ENCODE results near the gene HIF1A.
"Not testable (repeated sequence)": the region's sequence is repeated elsewhere in the genome, so short reads cannot be mapped to it uniquely, and the experiment has no call there.

HIF1A gene

GRCh38 chr14:61656341-61656740 lies 39.0 kb upstream of the HIF1A start:
- no peaks in the 10 kb centered on the region for H3K36me3 ChIP-seq (ENCODE audit: insufficient read depth, low read length)
- H2AFZ ChIP-seq (ENCODE audit: low read length, unreplicated experiment): no peak overlapping the region
- H3K27ac ChIP-seq (ENCODE audit: low read depth, low read length): no peak overlapping the region
- H3K79me2 ChIP-seq (ENCODE audit: control insufficient read depth, insufficient read depth, low read length, unreplicated experiment): peaks cover 8% of the 10 kb centered on the region
- no peaks in the 10 kb centered on the region for H3K27me3 ChIP-seq (ENCODE audit: insufficient read depth, low read length)
- H3K4me1 ChIP-seq (ENCODE audit: control insufficient read depth, insufficient read depth, low read length, unreplicated experiment): peaks cover 49% of the 10 kb centered on the region
- H3K4me3 ChIP-seq (ENCODE audit: low read depth, low read length): no peak overlapping the region

- H3K79me2 ChIP-seq (ENCODE audit: control insufficient read depth, insufficient read depth, low read length, unreplicated experiment); H3K4me3 ChIP-seq (ENCODE audit: low read depth, low read length); H2AFZ ChIP-seq (ENCODE audit: low read length, unreplicated experiment); H3K27ac ChIP-seq (ENCODE audit: low read depth, low read length); H3K36me3 ChIP-seq (ENCODE audit: insufficient read depth, low read length); H3K27me3 ChIP-seq (ENCODE audit: insufficient read depth, low read length): not testable (repeated sequence)
- H3K4me1 ChIP-seq (ENCODE audit: control insufficient read depth, insufficient read depth, low read length, unreplicated experiment): peaks cover 54% of the 10 kb centered on the region
These were observed 37.2 kb upstream of the HIF1A start for GRCh38 chr14:61658111-61658510.

GRCh38 chr14:61659582-61659981 lies 35.7 kb upstream of the HIF1A start:
- peak overlapping the region; percentile 93 for H3K27ac ChIP-seq (ENCODE audit: low read depth, low read length)
- H3K27me3 ChIP-seq (ENCODE audit: insufficient read depth, low read length): no peaks in the 10 kb centered on the region
- H3K4me1 ChIP-seq (ENCODE audit: control insufficient read depth, insufficient read depth, low read length, unreplicated experiment): peaks cover 46% of the 10 kb centered on the region
- H3K4me3 ChIP-seq (ENCODE audit: low read depth, low read length): no peak overlapping the region
- H2AFZ ChIP-seq (ENCODE audit: low read length, unreplicated experiment): no peak overlapping the region
- H3K36me3 ChIP-seq (ENCODE audit: insufficient read depth, low read length): no peaks in the 10 kb centered on the region
- H3K79me2 ChIP-seq (ENCODE audit: control insufficient read depth, insufficient read depth, low read length, unreplicated experiment): peaks cover 8% of the 10 kb centered on the region

- H2AFZ ChIP-seq (ENCODE audit: low read length, unreplicated experiment): peak overlapping the region; percentile 42
- H3K4me1 ChIP-seq (ENCODE audit: control insufficient read depth, insufficient read depth, low read length, unreplicated experiment): peaks cover 46% of the 10 kb centered on the region
- H3K27ac ChIP-seq (ENCODE audit: low read depth, low read length): peak overlapping the region; percentile 93
These were observed 33.6 kb upstream of the HIF1A start for GRCh38 chr14:61661471-61662400.

GRCh38 chr14:61662437-61663311 lies 32.6 kb upstream of the HIF1A start:
- peaks cover 8% of the 10 kb centered on the region for H3K79me2 ChIP-seq (ENCODE audit: control insufficient read depth, insufficient read depth, low read length, unreplicated experiment)
- peaks cover 46% of the 10 kb centered on the region for H3K4me1 ChIP-seq (ENCODE audit: control insufficient read depth, insufficient read depth, low read length, unreplicated experiment)
- peak overlapping the region; percentile 44 for H3K4me3 ChIP-seq (ENCODE audit: low read depth, low read length)
- peak overlapping the region; percentile 42 for H2AFZ ChIP-seq (ENCODE audit: low read length, unreplicated experiment)
- no peaks in the 10 kb centered on the region for H3K27me3 ChIP-seq (ENCODE audit: insufficient read depth, low read length)
- H3K27ac ChIP-seq (ENCODE audit: low read depth, low read length): peak overlapping the region; percentile 93
- H3K36me3 ChIP-seq (ENCODE audit: insufficient read depth, low read length): no peaks in the 10 kb centered on the region

More at GRCh38 chr14:61661471-61662400, 33.6 kb upstream of the HIF1A start:
- Histone ChIP-seq H3K4me3 (ENCODE audit: low read depth, low read length) (peak overlapping the region; percentile 44), H3K79me2 (ENCODE audit: control insufficient read depth, insufficient read depth, low read length, unreplicated experiment) (peaks cover 8% of the 10 kb centered on the region), H3K36me3 (ENCODE audit: insufficient read depth, low read length) (no peaks in the 10 kb centered on the region), H3K27me3 (ENCODE audit: insufficient read depth, low read length) (no peaks in the 10 kb centered on the region)

GRCh38 chr14:61663312-61663979 lies 31.9 kb upstream of the HIF1A start:
- H3K79me2 ChIP-seq (ENCODE audit: control insufficient read depth, insufficient read depth, low read length, unreplicated experiment): peaks cover 8% of the 10 kb centered on the region
- peak overlapping the region; percentile 93 for H3K27ac ChIP-seq (ENCODE audit: low read depth, low read length)
- H3K36me3 ChIP-seq (ENCODE audit: insufficient read depth, low read length): no peaks in the 10 kb centered on the region
- H2AFZ ChIP-seq (ENCODE audit: low read length, unreplicated experiment): no peak overlapping the region
- H3K27me3 ChIP-seq (ENCODE audit: insufficient read depth, low read length): no peaks in the 10 kb centered on the region
- peaks cover 52% of the 10 kb centered on the region for H3K4me1 ChIP-seq (ENCODE audit: control insufficient read depth, insufficient read depth, low read length, unreplicated experiment)
- H3K4me3 ChIP-seq (ENCODE audit: low read depth, low read length): no peak overlapping the region

- Histone ChIP-seq H3K4me1 (ENCODE audit: control insufficient read depth, insufficient read depth, low read length, unreplicated experiment) (peaks cover 13% of the 10 kb centered on the region), H3K36me3 (ENCODE audit: insufficient read depth, low read length) (no peaks in the 10 kb centered on the region), H3K4me3 (ENCODE audit: low read depth, low read length) (no peak overlapping the region), H3K27ac (ENCODE audit: low read depth, low read length) (no peak overlapping the region), H3K27me3 (ENCODE audit: insufficient read depth, low read length) (no peaks in the 10 kb centered on the region), H2AFZ (ENCODE audit: low read length, unreplicated experiment) (no peak overlapping the region), H3K79me2 (ENCODE audit: control insufficient read depth, insufficient read depth, low read length, unreplicated experiment) (no peaks in the 10 kb centered on the region)
These were observed 27.0 kb upstream of the HIF1A start for GRCh38 chr14:61668282-61668681.

GRCh38 chr14:61670576-61670975 lies 24.7 kb upstream of the HIF1A start:
- Histone ChIP-seq H2AFZ (ENCODE audit: low read length, unreplicated experiment) (no peak overlapping the region), H3K4me1 (ENCODE audit: control insufficient read depth, insufficient read depth, low read length, unreplicated experiment) (peaks cover 10% of the 10 kb centered on the region), H3K27ac (ENCODE audit: low read depth, low read length) (no peak overlapping the region), H3K36me3 (ENCODE audit: insufficient read depth, low read length) (no peaks in the 10 kb centered on the region), H3K79me2 (ENCODE audit: control insufficient read depth, insufficient read depth, low read length, unreplicated experiment) (no peaks in the 10 kb centered on the region), H3K27me3 (ENCODE audit: insufficient read depth, low read length) (no peaks in the 10 kb centered on the region), H3K4me3 (ENCODE audit: low read depth, low read length) (no peak overlapping the region)

- Histone ChIP-seq H3K27me3 (ENCODE audit: insufficient read depth, low read length) (no peaks in the 10 kb centered on the region), H3K4me1 (ENCODE audit: control insufficient read depth, insufficient read depth, low read length, unreplicated experiment) (peaks cover 10% of the 10 kb centered on the region), H2AFZ (ENCODE audit: low read length, unreplicated experiment) (no peak overlapping the region), H3K27ac (ENCODE audit: low read depth, low read length) (no peak overlapping the region), H3K4me3 (ENCODE audit: low read depth, low read length) (no peak overlapping the region), H3K79me2 (ENCODE audit: control insufficient read depth, insufficient read depth, low read length, unreplicated experiment) (no peaks in the 10 kb centered on the region), H3K36me3 (ENCODE audit: insufficient read depth, low read length) (no peaks in the 10 kb centered on the region)
These were observed 24.2 kb upstream of the HIF1A start for GRCh38 chr14:61671082-61671481.

- no peaks in the 10 kb centered on the region for H3K79me2 ChIP-seq (ENCODE audit: control insufficient read depth, insufficient read depth, low read length, unreplicated experiment)
- peak overlapping the region; percentile 60 for H2AFZ ChIP-seq (ENCODE audit: low read length, unreplicated experiment)
- H3K27me3 ChIP-seq (ENCODE audit: insufficient read depth, low read length): no peaks in the 10 kb centered on the region
- H3K36me3 ChIP-seq (ENCODE audit: insufficient read depth, low read length): no peaks in the 10 kb centered on the region
- H3K27ac ChIP-seq (ENCODE audit: low read depth, low read length): no peak overlapping the region
- no peak overlapping the region for H3K4me3 ChIP-seq (ENCODE audit: low read depth, low read length)
- peaks cover 10% of the 10 kb centered on the region for H3K4me1 ChIP-seq (ENCODE audit: control insufficient read depth, insufficient read depth, low read length, unreplicated experiment)
These were observed 22.5 kb upstream of the HIF1A start for GRCh38 chr14:61672796-61673195.

All from ACC112 (cell line).